Measurements from ENCODE around the gene KATNB1.

DNA sequence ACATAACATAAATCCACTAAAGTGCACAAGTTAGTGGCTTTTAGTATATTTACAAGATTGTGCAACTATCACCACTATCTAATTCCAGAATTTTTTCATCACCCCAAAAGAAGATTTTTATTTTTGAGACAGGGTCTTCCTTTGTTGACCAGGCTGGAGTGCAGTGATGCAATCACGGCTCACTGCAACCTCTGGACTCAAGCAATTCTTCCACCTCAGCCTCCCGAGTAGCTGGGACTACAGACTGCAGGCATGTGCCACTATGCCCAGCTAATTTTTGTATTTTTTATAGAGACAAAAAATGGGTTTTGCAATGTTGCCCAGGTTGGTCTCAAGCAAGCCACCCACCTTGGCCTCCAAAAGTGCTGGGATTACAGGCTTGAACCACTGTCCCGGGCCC lies 25.9 kb upstream of the KATNB1 start:
- TF ChIP-seq, protein P1, sequence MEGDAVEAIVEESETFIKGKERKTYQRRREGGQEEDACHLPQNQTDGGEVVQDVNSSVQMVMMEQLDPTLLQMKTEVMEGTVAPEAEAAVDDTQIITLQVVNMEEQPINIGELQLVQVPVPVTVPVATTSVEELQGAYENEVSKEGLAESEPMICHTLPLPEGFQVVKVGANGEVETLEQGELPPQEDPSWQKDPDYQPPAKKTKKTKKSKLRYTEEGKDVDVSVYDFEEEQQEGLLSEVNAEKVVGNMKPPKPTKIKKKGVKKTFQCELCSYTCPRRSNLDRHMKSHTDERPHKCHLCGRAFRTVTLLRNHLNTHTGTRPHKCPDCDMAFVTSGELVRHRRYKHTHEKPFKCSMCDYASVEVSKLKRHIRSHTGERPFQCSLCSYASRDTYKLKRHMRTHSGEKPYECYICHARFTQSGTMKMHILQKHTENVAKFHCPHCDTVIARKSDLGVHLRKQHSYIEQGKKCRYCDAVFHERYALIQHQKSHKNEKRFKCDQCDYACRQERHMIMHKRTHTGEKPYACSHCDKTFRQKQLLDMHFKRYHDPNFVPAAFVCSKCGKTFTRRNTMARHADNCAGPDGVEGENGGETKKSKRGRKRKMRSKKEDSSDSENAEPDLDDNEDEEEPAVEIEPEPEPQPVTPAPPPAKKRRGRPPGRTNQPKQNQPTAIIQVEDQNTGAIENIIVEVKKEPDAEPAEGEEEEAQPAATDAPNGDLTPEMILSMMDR (IDR thresholded peaks at IDR 0.05 in 8 of 11, conservative IDR thresholded peaks at IDR 0.05 in 3 of 11): no peak
- TF ChIP-seq POLR2AphosphoS5 (IDR thresholded peaks at IDR 0.05): no peak

Measured in spleen (tissue), 7 donors.